Activated B cell treated with CpG ODN at 0.5 μM for 24 hours (primary cell): ENCODE data around the gene KRT81. TPM values are rescaled to one million over a fixed set of nuclear protein-coding genes. Genes with fewer than 3 reads are reported as not detected.

Source experiments
- ATAC-seq: fragments of 200-7000 bp; cut with Tn5 transposase; one replicate; pipeline ENCODE4 v1.10.0; 2021; ENCODE audit warnings: low read depth, mild to moderate bottlenecking, moderate library complexity
- CTCF ChIA-PET: fragments of 350-600 bp; sonication (Branson Sonifier 250); formaldehyde crosslinking; loops from one replicate; lab custom pipeline; 2021; ENCODE audit warnings: antibody characterized with exemption; lab: Charles Lee
- POLR2A ChIA-PET: fragments of 350-600 bp; sonication (Branson Sonifier 250); formaldehyde crosslinking; loops from one replicate; lab custom pipeline; 2021; ENCODE audit warnings: antibody characterized with exemption; lab: Charles Lee
- DNase-seq: peaks from one replicate; pipeline ENCODE4 v3.0.0; 2022
- H3K27ac Mint-ChIP-seq: one replicate; pipeline ENCODE4 v1.8.0; 2020; ENCODE audit warnings: mixed read lengths
- H3K27me3 Mint-ChIP-seq: one replicate; pipeline ENCODE4 v1.8.0; 2021; ENCODE audit warnings: mixed read lengths
- H3K36me3 Mint-ChIP-seq: one replicate; pipeline ENCODE4 v1.8.0; 2021; ENCODE audit warnings: low read depth, mixed read lengths
- H3K4me1 Mint-ChIP-seq: one replicate; pipeline ENCODE4 v1.8.0; 2021; ENCODE audit warnings: mixed read lengths
- H3K4me3 Mint-ChIP-seq: one replicate; pipeline ENCODE4 v1.8.0; 2020; ENCODE audit warnings: mild to moderate bottlenecking, mixed read lengths
- H3K9me3 Mint-ChIP-seq: one replicate; pipeline ENCODE4 v1.8.0; 2020; ENCODE audit warnings: mixed read lengths
- intact Hi-C: fragments of 100-400 bp; cut with micrococcal nuclease; formaldehyde crosslinking; loops from one replicate; pipeline ENCODE4 v1.15.1; 2024
- total RNA-seq: library from RNA; stranded (reverse); gene quantifications from 2 replicates; pipeline ENCODE4 v1.2.3, GENCODE V29; 2022
- TF ChIP-seq, protein P1 (sequence below): fragments of 200-600 bp; IDR thresholded peaks from one replicate; pipeline ENCODE4 v1.8.0; 2022; ENCODE audit warnings: antibody characterized with exemption, mild to moderate bottlenecking

KRT81 gene
- total RNA-seq, 1 donor from 2014 or later = not detected

DNA sequence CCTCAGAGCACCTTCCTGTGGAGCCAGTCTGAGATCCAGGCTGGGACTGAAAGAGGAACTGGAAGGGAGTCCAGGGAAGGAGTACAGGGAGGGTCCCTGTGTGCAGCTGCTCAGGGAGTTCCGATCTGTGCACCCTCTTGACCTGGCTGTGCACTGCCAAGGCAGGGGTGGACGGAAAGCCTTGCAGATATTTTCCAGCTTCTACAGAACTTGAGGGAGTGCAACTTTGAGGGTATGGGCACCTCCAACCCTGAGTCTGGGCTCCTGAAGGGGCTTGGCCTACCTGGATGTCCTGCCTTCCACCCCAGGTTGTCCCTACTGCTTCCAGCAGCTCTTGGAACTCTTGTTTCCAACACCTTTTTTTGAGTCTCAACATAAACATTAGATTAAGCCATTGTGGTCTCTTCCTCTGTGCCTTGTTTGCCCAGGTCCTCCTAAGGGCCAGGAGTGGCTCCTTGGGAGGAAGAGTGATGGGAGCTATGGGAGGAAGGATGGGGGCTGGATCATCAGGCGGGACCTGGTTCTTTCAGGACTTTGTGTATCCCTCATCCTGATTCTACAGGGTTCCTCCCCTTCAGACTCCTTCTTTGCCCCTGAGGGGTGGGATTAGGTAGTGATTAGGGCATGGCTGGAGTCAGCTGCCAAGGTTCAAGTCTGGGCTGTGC lies 54.8 kb downstream of the KRT81 start:
- CTCF ChIA-PET = no interaction called here
- H3K4me3 Mint-ChIP-seq = no peak overlapping the region
- no peak for ATAC-seq
- intact Hi-C loops = no loop called here
- POLR2A ChIA-PET = interaction anchor here (0.7 kb wide), 1 partner anchor 38 kb away, joined by 8 read pairs; the partner anchor contains the start of gene KRT86
- H3K27me3 Mint-ChIP-seq = peaks cover 28% of the 10 kb centered on the region
- DNase-seq = no peak
- H3K4me1 Mint-ChIP-seq = no peaks in the 10 kb centered on the region
- H3K36me3 Mint-ChIP-seq = no peaks in the 10 kb centered on the region
- H3K9me3 Mint-ChIP-seq = no peaks in the 10 kb centered on the region
- TF ChIP-seq, protein P1, sequence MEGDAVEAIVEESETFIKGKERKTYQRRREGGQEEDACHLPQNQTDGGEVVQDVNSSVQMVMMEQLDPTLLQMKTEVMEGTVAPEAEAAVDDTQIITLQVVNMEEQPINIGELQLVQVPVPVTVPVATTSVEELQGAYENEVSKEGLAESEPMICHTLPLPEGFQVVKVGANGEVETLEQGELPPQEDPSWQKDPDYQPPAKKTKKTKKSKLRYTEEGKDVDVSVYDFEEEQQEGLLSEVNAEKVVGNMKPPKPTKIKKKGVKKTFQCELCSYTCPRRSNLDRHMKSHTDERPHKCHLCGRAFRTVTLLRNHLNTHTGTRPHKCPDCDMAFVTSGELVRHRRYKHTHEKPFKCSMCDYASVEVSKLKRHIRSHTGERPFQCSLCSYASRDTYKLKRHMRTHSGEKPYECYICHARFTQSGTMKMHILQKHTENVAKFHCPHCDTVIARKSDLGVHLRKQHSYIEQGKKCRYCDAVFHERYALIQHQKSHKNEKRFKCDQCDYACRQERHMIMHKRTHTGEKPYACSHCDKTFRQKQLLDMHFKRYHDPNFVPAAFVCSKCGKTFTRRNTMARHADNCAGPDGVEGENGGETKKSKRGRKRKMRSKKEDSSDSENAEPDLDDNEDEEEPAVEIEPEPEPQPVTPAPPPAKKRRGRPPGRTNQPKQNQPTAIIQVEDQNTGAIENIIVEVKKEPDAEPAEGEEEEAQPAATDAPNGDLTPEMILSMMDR = no peak
- H3K27ac Mint-ChIP-seq = no peak overlapping the region

Other genes with a start within 250 kb of the KRT81 start
- 18.8 and 24.2 TPM in 2 replicates for gene NR4A1, start 240.1 kb downstream of the KRT81 start, total RNA-seq
- gene ATG101, start 221.6 kb downstream of the KRT81 start, total RNA-seq = 25.6 and 32.5 TPM in 2 replicates
- 0.24 TPM in 1 of 2 replicates, not detected in the other for gene SMIM41, start 211.8 kb downstream of the KRT81 start, total RNA-seq
- not detected in 2 replicates for gene KRT80, start 99.5 kb downstream of the KRT81 start, total RNA-seq
- gene KRT7, start 58.3 kb downstream of the KRT81 start, total RNA-seq = 0.81 and 1.1 TPM in 2 replicates
- not detected in 2 replicates for gene KRT86, start 16.9 kb downstream of the KRT81 start, total RNA-seq
- not detected in 2 replicates for gene KRT83, start 29.9 kb upstream of the KRT81 start, total RNA-seq
- not detected in 2 replicates for gene KRT85, start 75.9 kb upstream of the KRT81 start, total RNA-seq
- not detected in 2 replicates for gene KRT84, start 94.1 kb upstream of the KRT81 start, total RNA-seq
- gene KRT82, start 114.8 kb upstream of the KRT81 start, total RNA-seq = not detected in 2 replicates
- not detected in 2 replicates for gene KRT75, start 142.8 kb upstream of the KRT81 start, total RNA-seq
- gene KRT6B, start 160.6 kb upstream of the KRT81 start, total RNA-seq = not detected in 2 replicates
- not detected in 2 replicates for gene KRT6C, start 182.3 kb upstream of the KRT81 start, total RNA-seq
- gene KRT6A, start 201.7 kb upstream of the KRT81 start, total RNA-seq = not detected in 2 replicates
- not detected in 2 replicates for gene KRT5, start 228.9 kb upstream of the KRT81 start, total RNA-seq